Naive thymus-derived CD4-positive, alpha-beta T cell (primary cell): ENCODE measurements around the gene OS9. TPM values are rescaled to one million over a fixed set of nuclear protein-coding genes. Genes with fewer than 3 reads are reported as not detected.

ENCODE experiments used
- ATAC-seq: fragments of 150-1000 bp; cut with Tn5 transposase; 2 replicates; pipeline ENCODE4 v1.10.0; 2021; ENCODE audit warnings: mild to moderate bottlenecking, moderate library complexity
- CTCF ChIA-PET: fragments of 350-600 bp; sonication (Branson Sonifier 250); formaldehyde crosslinking; loops from one replicate; lab custom pipeline; 2021; ENCODE audit warnings: antibody characterized with exemption; lab: Charles Lee
- POLR2A ChIA-PET: fragments of 350-600 bp; sonication (Branson Sonifier 250); formaldehyde crosslinking; loops from one replicate; lab custom pipeline; 2021; ENCODE audit warnings: antibody characterized with exemption, inconsistent platforms; lab: Charles Lee
- DNase-seq, 9 donors: peaks; one replicate each; pipeline versions ENCODE4 v3.0.0 to v3.0.0-alpha.2; 2020 to 2022; ENCODE audit warnings: mixed read lengths in 1 of 9
- H3K27ac ChIP-seq: one replicate; pipeline ENCODE4 v1.7.0; 2013; ENCODE audit warnings: mild to moderate bottlenecking, low read depth, low read length, moderate library complexity
- H3K27me3 ChIP-seq, 2 donors: one replicate each; pipeline ENCODE4 v1.7.0; 2013; ENCODE audit warnings: low read length in 2 of 2, mild to moderate bottlenecking in 2 of 2, moderate library complexity in 2 of 2; ENCODE audit not compliant: control insufficient read depth in 2 of 2, insufficient read depth in 2 of 2
- H3K36me3 ChIP-seq, 3 experiments: 1 replicate in 2 of 3; 2 replicates in 1 of 3; pipeline ENCODE4 v1.7.0; 2013; ENCODE audit warnings: low read length in 3 of 3, mild to moderate bottlenecking in 3 of 3, moderate library complexity in 1 of 3; ENCODE audit not compliant: insufficient read depth in 3 of 3, control insufficient read depth in 2 of 3
- H3K4me1 ChIP-seq, 2 donors: one replicate each; pipeline ENCODE4 v1.7.0; 2013; ENCODE audit warnings: low read length in 2 of 2, mild to moderate bottlenecking in 2 of 2, moderate library complexity in 1 of 2; ENCODE audit not compliant: control insufficient read depth in 2 of 2, insufficient read depth in 2 of 2
- H3K4me3 ChIP-seq: 2 replicates; pipeline ENCODE4 v1.7.0; 2013; ENCODE audit warnings: mild to moderate bottlenecking, low read length
- H3K9me3 ChIP-seq, 3 experiments: 1 replicate in 2 of 3; 2 replicates in 1 of 3; pipeline ENCODE4 v1.7.0; 2013; ENCODE audit warnings: low read length in 3 of 3; ENCODE audit not compliant: control insufficient read depth in 2 of 3
- H3K27ac Mint-ChIP-seq, 9 donors: one replicate each; pipeline ENCODE4 v1.8.0; 2020 to 2022; ENCODE audit warnings: mixed read lengths in 9 of 9, mild to moderate bottlenecking in 8 of 9, moderate library complexity in 5 of 9, inconsistent platforms in 2 of 9
- H3K27me3 Mint-ChIP-seq, 5 donors: one replicate each; pipeline ENCODE4 v1.8.0; 2021 to 2022; ENCODE audit warnings: mixed read lengths in 5 of 5, mild to moderate bottlenecking in 1 of 5
- H3K36me3 Mint-ChIP-seq, 5 donors: one replicate each; pipeline ENCODE4 v1.8.0; 2020 to 2022; ENCODE audit warnings: mixed read lengths in 5 of 5, mild to moderate bottlenecking in 3 of 5, inconsistent platforms in 1 of 5
- H3K4me1 Mint-ChIP-seq, 7 donors: one replicate each; pipeline ENCODE4 v1.8.0; 2020 to 2022; ENCODE audit warnings: mixed read lengths in 7 of 7, mild to moderate bottlenecking in 3 of 7, inconsistent platforms in 1 of 7
- H3K4me3 Mint-ChIP-seq, 10 donors: one replicate each; pipeline ENCODE4 v1.8.0; 2020 to 2022; ENCODE audit warnings: mild to moderate bottlenecking in 10 of 10, mixed read lengths in 10 of 10, moderate library complexity in 6 of 10, inconsistent platforms in 2 of 10
- H3K9me3 Mint-ChIP-seq, 11 donors: one replicate each; pipeline ENCODE4 v1.8.0; 2020 to 2022; ENCODE audit warnings: mixed read lengths in 11 of 11, mild to moderate bottlenecking in 4 of 11, inconsistent platforms in 1 of 11, moderate library complexity in 1 of 11
- intact Hi-C, 2 donors: fragments of 100-400 bp; cut with micrococcal nuclease; formaldehyde crosslinking; loops; one replicate each; pipeline ENCODE4 v1.15.1; 2023
- polyA plus RNA-seq, 2 donors: library from polyadenylated mRNA; unstranded; fragments of 300-500 nt; fragmentation: Illumina TruSeq; gene quantifications; one replicate each; pipeline ENCODE4 v1.2.3, GENCODE V29; 2021
- total RNA-seq, 6 experiments: library from RNA in 5 of 6; stranded (reverse) in 5 of 6; gene quantifications; 1 replicate in 5 of 6; 2 replicates in 1 of 6; pipeline ENCODE4 v1.2.3 and lab custom pipeline; 2021 to 2026

The OS9 gene
- total and polyA plus RNA-seq, 7 experiments from 2014 or later, result 59.5 to 175 (median 148) TPM

GRCh38 chr12:57758552-57759359, 64.8 kb downstream of the OS9 start:
- Histone ChIP-seq H3K27ac (no peak overlapping the region), H3K4me1 (peaks cover 20 to 28% of the 10 kb centered on the region in 2 donors), H3K36me3 (peaks cover 0 to 18% (median 0%) of the 10 kb centered on the region in 3 experiments), H3K9me3 (no peaks in the 10 kb centered on the region), H3K4me3 (no peak overlapping the region), H3K27me3 (no peaks in the 10 kb centered on the region)
- H3K27me3 Mint-ChIP-seq, result peaks cover 0 to 9% (median 3%) of the 10 kb centered on the region in 5 donors
- DNase-seq (no peak), ATAC-seq (no peak)
- H3K4me1 Mint-ChIP-seq, result peaks cover 35 to 54% (median 43%) of the 10 kb centered on the region in 7 donors
- CTCF ChIA-PET, result interaction anchor here (0.6 to 2.4 kb wide), 9 partner anchors 10 to 153 kb away, joined by 3 to 11 read pairs (median 4); partner anchors contain the start of gene TSFM
- H3K9me3 Mint-ChIP-seq, result peaks cover 0 to 2% (median 0%) of the 10 kb centered on the region in 11 donors
- peaks cover 4 to 16% (median 6%) of the 10 kb centered on the region in 5 donors for H3K36me3 Mint-ChIP-seq
- POLR2A ChIA-PET, result interaction anchor here (0.7 to 2.4 kb wide), 6 partner anchors 8 to 23 kb away, joined by 3 to 12 read pairs (median 4); partner anchors contain the start of genes TSFM and TSPAN31
- intact Hi-C loops, result loop anchor here (5.0 to 10.0 kb wide), 3 partner anchors 74 to 1934 kb away; partner anchors contain the start of genes DNAJC14 (in 1 of the 2) and PRIM1 (in 1 of the 2)
- H3K27ac Mint-ChIP-seq, result peak overlapping the region in 6 of 9 donors; percentile 6 to 76 (median 17)
- peak overlapping the region in 3 of 10 donors; percentile 14 to 60 (median 43) for H3K4me3 Mint-ChIP-seq

- peaks cover 0 to 3% of the 10 kb centered on the region in 2 donors for H3K27me3 ChIP-seq
- peaks cover 2 to 16% (median 9%) of the 10 kb centered on the region in 5 donors for H3K27me3 Mint-ChIP-seq
- peaks cover 0 to 2% (median 0%) of the 10 kb centered on the region in 11 donors for H3K9me3 Mint-ChIP-seq
- ATAC-seq (peak; percentile 28), DNase-seq (peak in 5 of 9 donors; percentile 47 to 57 (median 51))
- peaks cover 16 to 24% of the 10 kb centered on the region in 2 donors for H3K4me1 ChIP-seq
- H3K4me3 Mint-ChIP-seq, result peak overlapping the region in 1 of 10 donors; percentile 64
- peaks cover 4 to 16% (median 6%) of the 10 kb centered on the region in 5 donors for H3K36me3 Mint-ChIP-seq
- H3K4me3 ChIP-seq, result no peak overlapping the region
- POLR2A ChIA-PET, result interaction anchor here (0.7 to 2.4 kb wide), 6 partner anchors 9 to 22 kb away, joined by 3 to 12 read pairs (median 4); partner anchors contain the start of genes TSFM and TSPAN31
- CTCF ChIA-PET, result interaction anchor here (0.6 to 2.4 kb wide), 13 partner anchors 9 to 145 kb away, joined by 3 to 11 read pairs (median 3); partner anchors contain the start of gene TSFM
- no peaks in the 10 kb centered on the region for H3K9me3 ChIP-seq
- intact Hi-C loops, result loop anchor here (5.0 to 10.0 kb wide), 3 partner anchors 73 to 1935 kb away; partner anchors contain the start of genes DNAJC14 (in 1 of the 2) and PRIM1 (in 1 of the 2)
- H3K36me3 ChIP-seq, result peaks cover 0 to 18% (median 0%) of the 10 kb centered on the region in 3 experiments
- peak overlapping the region in 4 of 9 donors; percentile 16 to 64 (median 28) for H3K27ac Mint-ChIP-seq
- H3K4me1 Mint-ChIP-seq, result peaks cover 31 to 49% (median 42%) of the 10 kb centered on the region in 7 donors
- no peak overlapping the region for H3K27ac ChIP-seq
These were observed 65.5 kb downstream of the OS9 start for GRCh38 chr12:57759360-57759980.

GRCh38 chr12:57760347-57760982, 66.5 kb downstream of the OS9 start:
- peaks cover 22 to 28% of the 10 kb centered on the region in 2 donors for H3K4me1 ChIP-seq
- H3K36me3 ChIP-seq, result peaks cover 0 to 18% (median 0%) of the 10 kb centered on the region in 3 experiments
- Mint-ChIP-seq H3K27ac (no peak overlapping the region), H3K27me3 (peaks cover 6 to 19% (median 9%) of the 10 kb centered on the region in 5 donors), H3K36me3 (peaks cover 4 to 16% (median 6%) of the 10 kb centered on the region in 5 donors), H3K4me3 (no peak overlapping the region), H3K4me1 (peaks cover 33 to 54% (median 45%) of the 10 kb centered on the region in 7 donors), H3K9me3 (peaks cover 0 to 2% (median 0%) of the 10 kb centered on the region in 11 donors)
- intact Hi-C loops, result no loop called here
- no peaks in the 10 kb centered on the region for H3K9me3 ChIP-seq
- H3K4me3 ChIP-seq, result no peak overlapping the region
- no peak for DNase-seq
- H3K27ac ChIP-seq, result no peak overlapping the region
- ATAC-seq, result no peak
- ChIA-PET POLR2A (interaction anchor here (1.0 to 2.4 kb wide), 3 partner anchors 8 to 21 kb away, joined by 3 to 12 read pairs (median 8); partner anchors contain the start of genes CDK4, TSFM and TSPAN31), CTCF (interaction anchor here (0.9 to 2.4 kb wide), 4 partner anchors 21 to 148 kb away, joined by 3 to 11 read pairs (median 7); no protein-coding TSS in a partner anchor)
- H3K27me3 ChIP-seq, result peaks cover 0 to 7% of the 10 kb centered on the region in 2 donors

GRCh38 chr12:57761391-57761998, 67.6 kb downstream of the OS9 start:
- DNase-seq, result no peak
- H3K27me3 Mint-ChIP-seq, result peaks cover 9 to 23% (median 14%) of the 10 kb centered on the region in 5 donors
- Histone ChIP-seq H3K4me3 (no peak overlapping the region), H3K27ac (no peak overlapping the region), H3K36me3 (peaks cover 0 to 18% (median 0%) of the 10 kb centered on the region in 3 experiments), H3K9me3 (no peaks in the 10 kb centered on the region), H3K4me1 (peaks cover 22 to 32% of the 10 kb centered on the region in 2 donors), H3K27me3 (peaks cover 0 to 11% of the 10 kb centered on the region in 2 donors)
- peaks cover 4 to 14% (median 6%) of the 10 kb centered on the region in 5 donors for H3K36me3 Mint-ChIP-seq
- H3K9me3 Mint-ChIP-seq, result peaks cover 0 to 2% (median 0%) of the 10 kb centered on the region in 11 donors
- intact Hi-C loops, result no loop called here
- no peak for ATAC-seq
- POLR2A ChIA-PET, result interaction anchor here (0.7 to 2.4 kb wide), 3 partner anchors 9 to 58 kb away, joined by 3 to 12 read pairs (median 3); partner anchors contain the start of genes CDK4 and TSPAN31
- no peak overlapping the region for H3K4me3 Mint-ChIP-seq
- CTCF ChIA-PET, result interaction anchor here (1.5 to 2.4 kb wide), 3 partner anchors 20 to 147 kb away, joined by 3 to 11 read pairs (median 5); no protein-coding TSS in a partner anchor
- H3K4me1 Mint-ChIP-seq, result peaks cover 33 to 57% (median 46%) of the 10 kb centered on the region in 7 donors
- peak overlapping the region in 1 of 9 donors; percentile 24 for H3K27ac Mint-ChIP-seq

GRCh38 chr12:57762463-57762862, 68.5 kb downstream of the OS9 start:
- intact Hi-C loops, result no loop called here
- no peaks in the 10 kb centered on the region for H3K9me3 ChIP-seq
- H3K4me1 ChIP-seq, result peaks cover 15 to 32% of the 10 kb centered on the region in 2 donors
- H3K27me3 ChIP-seq, result peaks cover 0 to 12% of the 10 kb centered on the region in 2 donors
- H3K4me3 ChIP-seq, result no peak overlapping the region
- Mint-ChIP-seq H3K4me3 (peak overlapping the region in 1 of 10 donors; percentile 30), H3K27me3 (peaks cover 9 to 27% (median 17%) of the 10 kb centered on the region in 5 donors), H3K4me1 (peaks cover 29 to 54% (median 44%) of the 10 kb centered on the region in 7 donors), H3K27ac (no peak overlapping the region), H3K9me3 (peaks cover 0 to 2% (median 0%) of the 10 kb centered on the region in 11 donors), H3K36me3 (peaks cover 4 to 9% (median 6%) of the 10 kb centered on the region in 5 donors)
- CTCF ChIA-PET, result interaction anchor here (0.9 to 1.6 kb wide), 2 partner anchors 19 to 143 kb away, joined by 4 to 5 read pairs; no protein-coding TSS in a partner anchor
- peaks cover 0 to 18% (median 0%) of the 10 kb centered on the region in 3 experiments for H3K36me3 ChIP-seq
- no peak overlapping the region for H3K27ac ChIP-seq
- ATAC-seq (no peak), DNase-seq (no peak)
- POLR2A ChIA-PET, result interaction anchor here (0.6 kb wide), 1 partner anchor 136 kb away, joined by 3 read pairs; no protein-coding TSS in a partner anchor
